Progenitor cell of endocrine pancreas (in vitro differentiated cells): Measurements from ENCODE around the gene ASS1. TPM values are rescaled to one million over a fixed set of nuclear protein-coding genes. Genes with fewer than 3 reads are reported as not detected.

Experiments used
- DNase-seq: peaks from one replicate; pipeline ENCODE4 v3.0.0; 2021; ENCODE audit warnings: low spot score; ENCODE audit not compliant: unreplicated experiment
- H3K27ac Mint-ChIP-seq: 2 replicates; pipeline ENCODE4 v1.8.0; 2021; ENCODE audit warnings: mild to moderate bottlenecking, moderate library complexity, mixed read lengths
- H3K27me3 Mint-ChIP-seq: 2 replicates; pipeline ENCODE4 v1.8.0; 2021; ENCODE audit warnings: mixed read lengths
- H3K36me3 Mint-ChIP-seq: 2 replicates; pipeline ENCODE4 v1.8.0; 2022; ENCODE audit warnings: mixed read lengths; ENCODE audit not compliant: insufficient read depth
- H3K4me1 Mint-ChIP-seq: 2 replicates; pipeline ENCODE4 v1.8.0; 2021; ENCODE audit warnings: low read depth, mixed read lengths
- H3K4me3 Mint-ChIP-seq: 2 replicates; pipeline ENCODE4 v1.8.0; 2021; ENCODE audit warnings: low read depth, mild to moderate bottlenecking, moderate library complexity, mixed read lengths
- H3K9me3 Mint-ChIP-seq: 2 replicates; pipeline ENCODE4 v1.8.0; 2021; ENCODE audit warnings: low read depth, mixed read lengths
- total RNA-seq: library from RNA; stranded (reverse); gene quantifications from 2 replicates; pipeline ENCODE4 v1.2.1, GENCODE V29; 2021
- TF ChIP-seq, protein P1 (sequence below): fragments of 200-600 bp; sonication (generic); IDR thresholded peaks from one replicate; pipeline ENCODE4 v1.5.0; 2021; ENCODE audit warnings: antibody characterized with exemption, mild to moderate bottlenecking; ENCODE audit not compliant: unreplicated experiment

ASS1 gene
- total RNA-seq, 1 donor from 2014 or later, result 6.5 TPM

DNA sequence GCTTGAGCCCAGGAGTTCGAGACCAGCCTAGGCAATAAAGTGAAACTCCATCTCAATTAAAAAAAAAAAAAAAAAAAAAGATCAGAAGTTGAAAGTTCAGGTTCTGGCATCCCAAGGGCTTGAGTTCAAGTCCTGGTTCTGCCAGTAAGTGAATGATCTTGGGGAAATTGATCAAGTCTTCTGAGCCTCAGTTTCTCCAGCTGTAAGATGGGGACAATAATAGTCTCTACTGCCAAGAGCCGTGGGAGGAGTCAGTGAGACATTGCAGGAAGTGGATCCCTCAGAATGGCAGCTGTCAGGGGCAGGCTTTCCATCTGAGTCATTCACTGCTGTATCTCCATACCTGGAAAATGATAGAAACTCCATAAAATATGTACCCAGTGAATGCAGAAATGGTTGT lies 96.8 kb downstream of the ASS1 start:
- Mint-ChIP-seq H3K4me3 (no peak overlapping the region), H3K36me3 (no peaks in the 10 kb centered on the region), H3K9me3 (no peaks in the 10 kb centered on the region), H3K27ac (no peak overlapping the region), H3K27me3 (peaks cover 60% of the 10 kb centered on the region), H3K4me1 (no peaks in the 10 kb centered on the region)
- DNase-seq, result no peak
- TF ChIP-seq, protein P1, sequence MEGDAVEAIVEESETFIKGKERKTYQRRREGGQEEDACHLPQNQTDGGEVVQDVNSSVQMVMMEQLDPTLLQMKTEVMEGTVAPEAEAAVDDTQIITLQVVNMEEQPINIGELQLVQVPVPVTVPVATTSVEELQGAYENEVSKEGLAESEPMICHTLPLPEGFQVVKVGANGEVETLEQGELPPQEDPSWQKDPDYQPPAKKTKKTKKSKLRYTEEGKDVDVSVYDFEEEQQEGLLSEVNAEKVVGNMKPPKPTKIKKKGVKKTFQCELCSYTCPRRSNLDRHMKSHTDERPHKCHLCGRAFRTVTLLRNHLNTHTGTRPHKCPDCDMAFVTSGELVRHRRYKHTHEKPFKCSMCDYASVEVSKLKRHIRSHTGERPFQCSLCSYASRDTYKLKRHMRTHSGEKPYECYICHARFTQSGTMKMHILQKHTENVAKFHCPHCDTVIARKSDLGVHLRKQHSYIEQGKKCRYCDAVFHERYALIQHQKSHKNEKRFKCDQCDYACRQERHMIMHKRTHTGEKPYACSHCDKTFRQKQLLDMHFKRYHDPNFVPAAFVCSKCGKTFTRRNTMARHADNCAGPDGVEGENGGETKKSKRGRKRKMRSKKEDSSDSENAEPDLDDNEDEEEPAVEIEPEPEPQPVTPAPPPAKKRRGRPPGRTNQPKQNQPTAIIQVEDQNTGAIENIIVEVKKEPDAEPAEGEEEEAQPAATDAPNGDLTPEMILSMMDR, result no peak

DNA sequence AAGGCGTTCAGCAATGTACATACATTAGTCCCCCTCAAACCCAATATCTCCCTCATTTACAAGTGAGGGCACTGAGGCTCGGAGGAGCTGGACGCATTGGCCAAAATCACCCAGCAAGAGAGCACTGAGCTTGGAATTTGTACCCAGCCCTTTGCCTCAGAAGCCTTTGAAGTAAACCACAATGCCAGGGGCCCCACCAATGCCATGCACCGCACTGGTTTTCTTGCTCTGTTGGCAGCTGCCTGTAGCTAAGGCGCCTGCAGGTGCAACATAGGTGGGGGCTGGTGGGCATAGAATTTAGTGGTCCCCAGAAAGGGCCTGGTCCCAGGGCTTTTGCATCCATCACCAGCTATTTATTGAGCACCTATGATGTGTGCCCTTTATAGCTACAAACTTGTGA lies 97.3 kb downstream of the ASS1 start:
- Mint-ChIP-seq H3K27me3 (peaks cover 56% of the 10 kb centered on the region), H3K4me1 (no peaks in the 10 kb centered on the region), H3K27ac (no peak overlapping the region), H3K9me3 (no peaks in the 10 kb centered on the region), H3K4me3 (no peak overlapping the region), H3K36me3 (no peaks in the 10 kb centered on the region)
- TF ChIP-seq, protein P1, result no peak
- DNase-seq, result no peak

DNA sequence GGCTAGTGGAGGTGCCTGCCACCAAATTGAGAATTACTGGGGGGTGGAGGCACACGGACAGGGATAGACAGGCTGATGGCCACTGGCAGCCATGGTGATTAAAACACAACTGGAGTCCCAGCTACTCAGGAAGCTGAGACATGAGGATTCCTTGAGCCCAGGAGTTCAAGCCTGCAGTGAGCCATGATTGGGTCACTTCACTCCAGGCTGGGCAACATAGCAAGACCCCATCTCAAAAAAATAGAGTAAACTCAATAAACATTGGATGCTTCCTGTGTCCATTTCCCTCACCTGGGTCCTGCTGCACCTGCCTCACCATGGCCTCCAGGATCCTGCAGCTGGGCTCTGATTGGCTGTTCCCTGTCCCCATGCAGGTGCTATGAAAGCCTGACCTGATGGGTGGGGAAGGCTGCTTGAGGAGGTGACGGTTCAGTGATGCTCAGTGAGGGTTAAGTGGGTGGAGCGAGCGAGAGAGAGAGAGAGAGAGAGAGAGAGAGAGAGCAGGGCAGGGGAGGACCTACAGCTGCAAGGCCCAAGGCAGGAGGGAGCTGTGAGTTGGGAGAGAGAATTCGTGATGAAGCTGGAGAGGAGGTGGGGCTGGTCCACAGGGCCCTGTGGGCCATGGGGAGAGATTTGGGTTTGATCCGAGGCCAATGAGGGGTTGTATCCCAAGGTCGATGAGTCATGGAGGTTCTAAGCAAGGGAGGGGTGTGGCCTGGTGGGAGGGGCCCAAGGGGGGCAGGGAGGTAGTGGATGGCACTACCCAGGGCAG lies 97.9 kb downstream of the ASS1 start:
- TF ChIP-seq, protein P1, result no peak
- H3K27ac Mint-ChIP-seq, result no peak overlapping the region
- no peaks in the 10 kb centered on the region for H3K9me3 Mint-ChIP-seq
- H3K4me3 Mint-ChIP-seq, result no peak overlapping the region
- peaks cover 51% of the 10 kb centered on the region for H3K27me3 Mint-ChIP-seq
- no peaks in the 10 kb centered on the region for H3K4me1 Mint-ChIP-seq
- no peak for DNase-seq
- H3K36me3 Mint-ChIP-seq, result no peaks in the 10 kb centered on the region

DNA sequence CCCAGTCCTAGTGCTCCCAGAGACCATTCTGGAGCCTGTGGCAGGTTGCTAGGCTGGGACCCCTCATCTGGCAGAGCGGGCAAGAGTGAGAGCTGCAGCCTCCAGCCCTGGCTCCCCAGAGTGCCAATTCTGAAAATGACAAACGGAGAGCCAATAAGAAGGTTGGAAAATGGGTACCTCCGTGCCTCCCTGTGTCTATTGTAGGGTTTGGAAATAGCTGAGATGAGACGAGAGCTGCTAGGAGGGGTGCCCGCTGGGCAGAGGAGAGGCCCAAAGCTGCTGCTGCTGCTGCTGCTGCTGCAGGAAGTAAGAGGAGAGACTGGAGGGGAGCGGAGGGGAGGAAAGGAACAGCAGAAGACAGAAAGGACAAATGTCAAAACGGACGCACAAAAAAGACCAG lies 98.6 kb downstream of the ASS1 start:
- no peaks in the 10 kb centered on the region for H3K4me1 Mint-ChIP-seq
- TF ChIP-seq, protein P1, result no peak
- no peak overlapping the region for H3K4me3 Mint-ChIP-seq
- no peak for DNase-seq
- H3K36me3 Mint-ChIP-seq, result no peaks in the 10 kb centered on the region
- H3K27ac Mint-ChIP-seq, result no peak overlapping the region
- no peaks in the 10 kb centered on the region for H3K9me3 Mint-ChIP-seq
- H3K27me3 Mint-ChIP-seq, result peaks cover 44% of the 10 kb centered on the region

DNA sequence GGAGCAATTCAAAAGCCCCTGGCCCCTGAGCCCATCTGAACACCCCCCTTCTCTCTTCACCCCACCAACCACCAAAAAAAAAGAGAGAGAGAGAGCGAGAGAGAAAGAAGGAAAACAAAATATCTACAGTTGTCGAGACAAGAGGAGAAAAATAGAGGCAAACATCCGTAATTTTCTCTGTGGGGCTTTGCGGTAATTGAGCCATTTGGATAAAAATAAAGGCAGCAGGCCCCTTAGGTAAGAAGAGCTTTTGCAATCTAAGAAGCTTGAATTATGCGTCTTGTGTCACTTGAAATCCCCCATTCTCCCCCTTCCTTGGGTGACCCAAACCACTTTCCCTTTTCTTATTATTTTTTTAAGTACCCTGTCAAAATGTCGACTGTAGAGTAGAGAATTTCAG lies 99.1 kb downstream of the ASS1 start:
- TF ChIP-seq, protein P1, result no peak
- H3K27me3 Mint-ChIP-seq, result peaks cover 39% of the 10 kb centered on the region
- no peaks in the 10 kb centered on the region for H3K4me1 Mint-ChIP-seq
- H3K36me3 Mint-ChIP-seq, result no peaks in the 10 kb centered on the region
- H3K27ac Mint-ChIP-seq, result no peak overlapping the region
- no peak for DNase-seq
- no peaks in the 10 kb centered on the region for H3K9me3 Mint-ChIP-seq
- H3K4me3 Mint-ChIP-seq, result no peak overlapping the region
